Measurements from ENCODE around the gene NPTX1.

DNA sequence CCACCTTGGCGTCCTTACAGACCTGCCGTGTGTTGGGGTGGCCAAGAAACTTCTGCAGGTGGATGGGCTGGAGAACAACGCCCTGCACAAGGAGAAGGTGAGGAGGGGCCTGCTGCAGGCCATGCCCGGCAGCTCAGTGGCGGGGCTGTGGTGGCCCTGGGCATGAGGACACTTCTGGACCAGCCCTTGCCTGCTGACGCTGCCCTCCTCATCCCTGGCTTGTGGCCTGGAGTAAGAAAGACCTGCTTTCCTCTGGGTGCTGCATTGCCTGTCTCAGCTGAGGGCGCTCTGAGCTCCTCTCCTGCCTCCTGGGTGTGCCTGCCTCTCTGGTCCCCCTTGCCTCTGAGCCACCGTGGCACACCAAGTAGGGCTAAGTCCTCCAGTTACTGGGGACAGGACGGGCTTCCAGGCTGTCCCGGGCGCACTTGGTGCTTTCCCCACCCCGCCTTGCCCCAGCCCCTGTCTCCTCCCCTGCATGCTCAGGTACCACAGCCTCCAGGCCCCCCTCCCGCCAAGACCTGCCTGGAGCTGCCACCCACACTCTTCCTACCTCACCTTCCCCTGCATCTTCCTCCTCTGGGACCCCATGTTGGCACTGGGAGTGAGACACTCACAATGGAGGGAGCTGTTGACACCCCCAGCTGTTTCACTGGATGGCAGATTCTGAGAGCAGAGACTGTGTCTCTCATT is 52.7 kb downstream of the NPTX1 start:
- TF ChIP-seq FOXM1 (IDR thresholded peaks at IDR 0.05; ENCODE audit: borderline replicate concordance) (no peak), BHLHE40 (IDR thresholded peaks at IDR 0.05; ENCODE audit: borderline replicate concordance) (no peak), HDGF (IDR thresholded peaks at IDR 0.05; ENCODE audit: borderline replicate concordance) (no peak), FOXK2 (IDR thresholded peaks at IDR 0.05) (no peak), SP1 (IDR thresholded peaks at IDR 0.05) (no peak), ARNT (IDR thresholded peaks at IDR 0.05) (no peak), CTBP1 (IDR thresholded peaks at IDR 0.05; ENCODE audit: borderline replicate concordance) (no peak), ZNF384 (IDR thresholded peaks at IDR 0.05) (no peak), LEF1 (IDR thresholded peaks at IDR 0.05; ENCODE audit: borderline replicate concordance) (no peak), SUZ12 (IDR thresholded peaks at IDR 0.05) (no peak), ELF4 (IDR thresholded peaks at IDR 0.05) (no peak), FOXA1 (IDR thresholded peaks at IDR 0.05) (no peak)

Measured in HEK293T (cell line).